Superior temporal gyrus (tissue), 1 donor: Measurements from ENCODE around the gene BORCS5.
"Not testable (repeated sequence)": the region's sequence is repeated elsewhere in the genome, so short reads cannot be mapped to it uniquely, and the experiment has no call there.

Source experiments
- DNase-seq: peaks from one replicate; pipeline ENCODE4 v3.0.0-alpha.2; 2016; ENCODE audit errors: extremely low spot score

The BORCS5 gene

GRCh38 chr12:12483438-12483837 lies 126.6 kb downstream of the BORCS5 start:
- DNase-seq, result no peak

GRCh38 chr12:12486661-12487240 lies 129.9 kb downstream of the BORCS5 start:
- no peak for DNase-seq

- DNase-seq, result no peak
These were observed 130.6 kb downstream of the BORCS5 start for GRCh38 chr12:12487490-12487889.

GRCh38 chr12:12488296-12488695 lies 131.4 kb downstream of the BORCS5 start:
- no peak for DNase-seq

GRCh38 chr12:12488823-12489550 lies 132.1 kb downstream of the BORCS5 start:
- DNase-seq, result no peak

- no peak for DNase-seq
These were observed 134.7 kb downstream of the BORCS5 start for GRCh38 chr12:12491606-12492005.

- no peak for DNase-seq
These were observed 135.7 kb downstream of the BORCS5 start for GRCh38 chr12:12492547-12492946.

GRCh38 chr12:12495536-12495935 lies 138.7 kb downstream of the BORCS5 start:
- no peak for DNase-seq

- DNase-seq, result no peak
These were observed 141.3 kb downstream of the BORCS5 start for GRCh38 chr12:12498210-12498609.

- DNase-seq, result no peak
These were observed 143.2 kb downstream of the BORCS5 start for GRCh38 chr12:12499909-12500604.

GRCh38 chr12:12501121-12501520 lies 144.2 kb downstream of the BORCS5 start:
- no peak for DNase-seq

GRCh38 chr12:12502130-12502814 lies 145.4 kb downstream of the BORCS5 start:
- DNase-seq, result not testable (repeated sequence)

- DNase-seq, result no peak
These were observed 145.9 kb downstream of the BORCS5 start for GRCh38 chr12:12502815-12503151.

GRCh38 chr12:12503384-12504078 lies 146.7 kb downstream of the BORCS5 start:
- no peak for DNase-seq

- peak; percentile 80 for DNase-seq
These were observed 148.9 kb downstream of the BORCS5 start for GRCh38 chr12:12505544-12506495.

GRCh38 chr12:12506496-12506890 lies 149.6 kb downstream of the BORCS5 start:
- DNase-seq, result no peak

- DNase-seq, result no peak
These were observed 150.2 kb downstream of the BORCS5 start for GRCh38 chr12:12507121-12507520.

- DNase-seq, result no peak
These were observed 151.7 kb downstream of the BORCS5 start for GRCh38 chr12:12508612-12509011.

- DNase-seq, result no peak
These were observed 153.3 kb downstream of the BORCS5 start for GRCh38 chr12:12510141-12510540.

GRCh38 chr12:12510551-12510950 lies 153.7 kb downstream of the BORCS5 start:
- DNase-seq, result no peak
